ENCODE measurements around the gene C14orf119. TPM values are rescaled to one million over a fixed set of nuclear protein-coding genes. Genes with fewer than 3 reads are reported as not detected.

The C14orf119 gene
- total RNA-seq, 1 donor: 35.0 TPM

DNA sequence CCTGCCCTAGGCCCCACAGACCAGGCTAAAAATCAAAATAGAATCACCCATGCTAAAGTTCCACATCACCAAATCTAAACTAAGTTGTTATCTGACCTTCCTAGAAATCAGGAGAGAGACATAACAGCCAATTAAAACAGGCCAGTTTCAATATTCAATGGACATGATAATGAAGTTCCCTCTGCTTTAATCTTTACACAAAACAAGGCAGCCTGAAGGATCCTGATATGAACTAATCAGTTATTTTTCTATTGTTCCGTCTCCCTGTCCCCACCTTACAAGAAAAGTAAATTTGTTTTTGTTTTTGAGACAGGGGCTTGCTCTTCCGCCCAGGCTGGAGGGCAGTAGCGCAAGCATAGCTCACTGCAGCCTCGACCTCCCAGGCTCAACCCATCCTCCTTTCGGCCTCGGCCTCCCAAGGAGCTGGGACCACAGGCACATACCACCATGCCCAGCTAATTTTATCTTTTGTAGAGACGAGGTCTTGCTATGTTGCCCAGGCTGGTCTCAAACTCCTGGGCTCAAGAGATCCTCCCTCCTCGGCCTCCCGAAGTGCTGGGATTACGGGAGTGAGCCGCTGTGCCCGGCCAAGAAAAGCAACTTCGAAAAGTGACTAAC is 29.1 kb downstream of the C14orf119 start:
- DNase-seq (ENCODE audit: low read depth in 2 of 3, low spot score in 2 of 3): no peak

DNA sequence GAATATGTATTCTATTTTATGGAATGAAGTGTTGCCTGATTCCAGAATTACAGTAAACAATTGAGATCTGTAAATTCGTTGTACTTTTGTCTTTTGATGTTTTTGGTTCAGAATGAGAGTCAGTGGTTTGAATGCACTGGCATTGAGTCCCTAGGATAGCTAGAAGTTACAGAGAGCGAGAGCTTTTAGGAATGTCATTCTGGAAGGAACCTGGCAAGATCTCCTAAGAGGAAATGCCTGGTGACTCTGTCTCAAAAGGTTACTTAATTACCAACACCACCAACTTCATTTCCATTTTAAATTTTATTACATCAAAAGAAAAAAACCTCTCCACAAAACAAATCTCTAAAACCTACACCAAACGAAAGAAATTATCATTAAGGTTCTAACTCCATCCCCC is 29.7 kb downstream of the C14orf119 start:
- no peak for DNase-seq (ENCODE audit: low read depth in 2 of 3, low spot score in 2 of 3)

DNA sequence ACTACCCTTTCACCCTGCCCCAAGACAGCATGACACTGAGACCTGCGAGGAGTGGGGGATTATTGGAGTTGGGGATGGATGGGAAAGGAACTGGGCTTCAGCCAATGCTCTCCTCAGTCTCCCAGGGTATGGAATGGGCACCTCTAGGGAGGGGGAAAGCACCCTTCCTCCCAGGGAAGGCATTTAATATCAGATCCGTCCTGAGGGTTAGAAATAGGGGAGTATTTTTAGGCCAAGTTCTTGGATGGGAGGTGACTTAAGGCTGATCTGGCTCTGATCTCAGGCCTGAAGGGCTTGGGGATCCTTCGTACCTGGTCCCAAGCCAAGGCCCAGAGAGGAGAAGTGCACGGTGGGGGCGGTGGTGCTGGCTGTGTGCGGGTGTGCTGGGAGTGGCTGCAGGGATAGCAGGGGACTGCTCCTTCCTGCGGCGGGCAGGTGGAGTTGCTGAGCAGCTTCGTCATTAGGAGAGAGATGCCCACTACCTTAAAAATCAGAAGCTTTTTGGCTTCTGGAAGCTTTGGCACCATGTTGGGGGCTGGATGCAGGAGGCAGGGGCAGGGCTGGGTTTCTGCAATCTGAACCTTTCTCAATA is 30.7 kb downstream of the C14orf119 start:
- DNase-seq (ENCODE audit: low read depth in 2 of 3, low spot score in 2 of 3): no peak

DNA sequence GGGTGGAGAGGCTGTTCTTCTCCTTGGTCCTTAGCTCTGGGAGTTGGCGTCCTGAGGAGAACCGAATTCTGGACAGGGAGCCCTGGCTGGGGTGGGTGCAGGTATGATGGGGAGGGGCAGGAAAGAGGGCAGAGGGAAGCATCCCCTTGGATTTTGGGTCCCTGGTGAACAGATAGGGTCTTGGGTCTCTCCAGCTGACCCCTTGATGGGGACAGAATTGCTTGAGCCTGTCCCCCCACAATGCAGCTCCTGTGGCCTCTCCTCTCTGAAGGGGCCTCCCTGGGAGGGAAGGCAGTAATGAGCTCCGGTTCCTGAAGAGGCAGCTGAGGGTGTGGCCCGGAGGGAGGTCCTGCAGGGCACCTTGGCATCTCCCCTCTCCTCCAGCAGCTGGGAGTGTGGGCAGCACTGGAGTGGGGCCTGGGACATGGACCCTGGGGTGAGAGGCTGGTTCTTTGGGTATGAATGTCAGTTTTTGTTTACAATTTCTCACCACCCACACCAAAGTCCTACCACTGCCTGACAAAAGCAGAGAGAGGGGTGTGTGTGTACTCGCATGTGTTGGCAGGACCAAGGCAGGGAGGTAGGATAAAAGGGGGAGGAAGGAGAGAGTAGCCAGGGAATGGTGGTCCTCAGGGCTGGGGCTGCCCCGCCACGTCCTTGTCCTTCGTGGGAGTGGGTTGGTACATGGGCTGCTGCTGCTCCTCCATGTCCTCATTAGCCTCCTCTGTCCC is 31.4 kb downstream of the C14orf119 start:
- DNase-seq (ENCODE audit: low read depth in 2 of 3, low spot score in 2 of 3): no peak

DNA sequence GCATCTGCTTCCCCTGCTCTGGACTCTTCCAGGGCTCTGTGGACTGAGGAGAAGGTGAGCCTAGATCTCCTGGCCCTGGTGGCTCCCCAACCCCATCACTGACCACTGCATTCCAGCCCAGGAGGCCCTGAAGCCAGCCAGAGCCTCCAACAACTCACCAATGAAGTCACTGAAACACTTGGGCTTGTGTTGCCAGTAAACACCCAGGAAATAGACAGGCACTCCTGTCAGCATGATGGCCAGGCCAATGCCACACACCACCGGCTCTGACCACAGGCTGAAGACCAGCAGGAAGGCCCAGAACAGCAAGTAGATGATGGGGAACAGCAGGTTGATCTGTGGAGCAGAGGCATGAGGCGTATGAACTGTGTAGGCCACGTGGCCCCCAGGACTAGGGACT is 32.6 kb downstream of the C14orf119 start:
- DNase-seq (ENCODE audit: low read depth in 2 of 3, low spot score in 2 of 3): no peak

DNA sequence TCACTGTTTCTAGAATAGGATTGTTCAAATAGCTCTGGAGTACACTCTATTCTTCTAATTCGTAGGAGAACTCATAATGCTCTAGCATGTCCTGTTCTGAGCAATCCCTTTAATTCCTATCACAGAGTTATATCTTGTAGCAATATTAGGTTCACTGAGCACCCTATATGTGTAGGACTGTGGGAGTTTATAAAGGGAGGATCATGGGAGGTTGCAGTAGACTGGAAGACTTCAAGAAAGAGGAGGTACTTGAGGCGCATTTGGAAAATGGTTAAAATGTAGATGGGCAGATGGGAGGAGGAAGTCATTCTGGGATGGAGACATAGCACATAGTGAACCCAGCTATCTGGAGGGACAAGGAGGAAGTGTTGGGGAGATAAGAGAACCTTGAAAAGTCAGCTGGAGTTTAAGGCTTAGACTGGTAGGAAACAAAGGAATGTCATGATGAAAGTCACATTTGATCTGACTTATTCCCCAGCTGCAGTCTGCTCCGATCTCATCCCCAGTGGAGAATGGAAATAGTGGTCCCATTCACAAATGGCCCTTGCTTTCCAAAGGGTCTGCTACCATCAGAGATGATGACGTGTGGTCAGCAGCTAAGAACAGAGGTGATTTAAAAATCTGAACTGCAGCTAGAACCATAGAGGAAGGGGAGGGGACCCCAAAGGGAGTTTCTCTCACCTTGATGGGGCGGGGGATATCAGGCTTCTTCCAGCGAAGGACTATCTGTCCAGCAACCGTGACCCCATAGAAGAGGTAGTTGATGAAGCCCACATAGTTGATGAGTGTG is 33.9 kb downstream of the C14orf119 start:
- no peak for DNase-seq (ENCODE audit: low read depth in 2 of 3, low spot score in 2 of 3)

DNA sequence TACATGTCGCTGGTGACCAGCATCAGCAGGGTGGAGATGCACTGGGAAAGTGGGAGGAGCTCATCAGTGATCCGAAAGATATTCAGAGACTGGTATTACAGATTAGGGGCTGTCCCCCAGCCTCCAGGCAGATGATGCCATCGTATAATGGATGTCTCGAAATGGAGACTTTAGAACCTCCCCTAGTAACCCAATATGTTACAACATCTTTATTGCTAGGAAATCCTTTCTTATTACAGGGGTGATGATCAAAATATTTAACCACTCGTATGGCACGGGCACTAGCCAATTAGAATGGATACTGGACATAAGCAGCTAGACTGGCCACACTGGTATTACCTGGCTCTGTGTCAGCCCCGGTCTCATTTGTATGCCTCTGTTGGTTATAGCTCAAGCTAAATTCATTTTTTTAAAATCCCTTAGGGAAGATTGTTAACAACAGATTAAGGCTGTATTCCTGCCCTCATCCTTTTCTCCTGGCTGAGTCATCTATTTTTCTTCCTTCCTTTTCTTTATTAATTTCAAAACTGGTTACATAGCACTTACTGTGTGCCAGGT is 34.5 kb downstream of the C14orf119 start:
- DNase-seq (ENCODE audit: low read depth in 2 of 3, low spot score in 2 of 3): no peak

DNA sequence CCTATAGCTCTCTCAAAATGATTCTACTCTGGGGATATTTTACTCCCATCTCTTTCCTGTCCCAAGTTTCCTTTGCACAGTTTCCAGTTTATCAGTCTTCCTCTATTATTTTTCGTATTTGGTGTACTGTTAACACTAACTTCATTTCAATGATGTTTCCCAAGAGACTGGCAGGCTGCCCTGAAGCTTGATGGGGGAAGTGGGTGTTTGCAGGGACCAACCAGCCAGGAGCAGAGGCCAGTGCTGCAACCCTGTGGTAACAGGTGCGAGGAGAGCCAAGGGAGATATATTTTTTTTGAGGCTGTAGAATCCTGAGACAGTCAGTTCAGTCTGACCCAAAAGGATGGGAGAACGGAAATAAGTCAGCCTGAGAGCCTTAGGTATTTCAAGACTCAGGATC is 35.6 kb downstream of the C14orf119 start:
- no peak for DNase-seq (ENCODE audit: low read depth in 2 of 3, low spot score in 2 of 3)

DNA sequence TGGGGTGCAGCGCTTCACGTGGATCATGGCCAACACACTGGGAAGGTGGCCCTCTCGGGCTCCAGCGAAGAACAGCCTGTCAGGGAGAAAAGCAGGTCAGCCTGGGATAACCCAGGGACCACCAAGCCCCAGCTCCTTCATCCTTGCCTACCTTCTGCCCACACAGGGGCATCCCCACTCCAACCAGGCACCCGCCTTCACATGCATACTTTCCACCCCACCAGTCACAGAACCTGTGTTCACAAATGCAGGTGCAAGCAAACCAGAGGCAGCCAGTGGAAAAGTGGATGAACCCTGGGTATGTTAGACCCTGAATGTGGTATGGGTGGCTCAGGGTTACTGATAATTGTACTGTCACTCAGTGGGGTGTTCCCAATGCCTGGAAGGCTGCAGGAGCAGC is 36.2 kb downstream of the C14orf119 start:
- no peak for DNase-seq (ENCODE audit: low read depth in 2 of 3, low spot score in 2 of 3)

DNA sequence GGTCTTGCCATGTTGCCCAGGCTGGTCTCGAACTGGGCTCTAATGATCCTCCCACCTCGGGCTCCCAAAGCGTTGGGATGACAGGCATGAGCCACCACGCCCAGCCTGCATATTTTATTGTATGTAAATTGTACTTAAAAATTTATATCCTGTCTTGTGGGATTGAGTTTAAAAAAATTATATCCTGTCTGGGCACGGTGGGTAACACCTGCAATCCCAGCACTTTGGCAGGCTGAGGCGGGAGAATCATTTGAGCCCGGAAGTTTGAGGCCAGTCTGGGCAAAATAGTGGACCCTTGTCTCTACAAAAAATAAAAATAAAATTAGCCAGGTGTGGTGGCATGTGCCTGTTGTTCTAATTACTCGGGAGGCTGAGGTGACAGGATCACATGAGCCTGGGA is 37.7 kb downstream of the C14orf119 start:
- no peak for DNase-seq (ENCODE audit: low read depth in 2 of 3, low spot score in 2 of 3)

DNA sequence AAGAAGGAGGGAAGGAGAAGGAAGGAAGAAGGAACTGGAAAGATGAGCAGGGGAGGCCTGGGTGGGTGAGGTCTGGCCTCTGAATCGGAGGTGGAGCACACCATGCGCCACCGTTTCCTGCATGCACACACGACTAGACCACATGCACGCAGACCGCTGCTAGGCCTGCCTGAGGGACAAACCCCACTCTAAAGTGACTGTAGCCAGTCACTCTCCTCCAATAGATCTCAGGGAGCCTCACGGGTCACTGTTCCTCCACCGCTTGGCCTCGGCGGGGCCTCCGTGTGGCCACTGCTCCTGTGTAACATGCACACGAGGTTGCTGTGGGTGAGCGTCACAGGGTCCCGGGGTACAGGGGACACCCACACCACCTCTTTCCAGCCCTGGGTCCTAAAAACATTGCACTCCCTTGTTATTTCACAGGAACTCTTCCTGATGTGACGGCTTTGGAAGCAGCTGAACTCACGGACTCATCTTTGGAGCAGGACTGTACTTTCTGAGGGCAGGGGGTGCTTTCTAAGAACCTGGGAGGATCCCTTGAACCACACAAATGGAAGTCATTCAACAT is 41.3 kb downstream of the C14orf119 start:
- no peak for DNase-seq (ENCODE audit: low read depth in 2 of 3, low spot score in 2 of 3)

DNA sequence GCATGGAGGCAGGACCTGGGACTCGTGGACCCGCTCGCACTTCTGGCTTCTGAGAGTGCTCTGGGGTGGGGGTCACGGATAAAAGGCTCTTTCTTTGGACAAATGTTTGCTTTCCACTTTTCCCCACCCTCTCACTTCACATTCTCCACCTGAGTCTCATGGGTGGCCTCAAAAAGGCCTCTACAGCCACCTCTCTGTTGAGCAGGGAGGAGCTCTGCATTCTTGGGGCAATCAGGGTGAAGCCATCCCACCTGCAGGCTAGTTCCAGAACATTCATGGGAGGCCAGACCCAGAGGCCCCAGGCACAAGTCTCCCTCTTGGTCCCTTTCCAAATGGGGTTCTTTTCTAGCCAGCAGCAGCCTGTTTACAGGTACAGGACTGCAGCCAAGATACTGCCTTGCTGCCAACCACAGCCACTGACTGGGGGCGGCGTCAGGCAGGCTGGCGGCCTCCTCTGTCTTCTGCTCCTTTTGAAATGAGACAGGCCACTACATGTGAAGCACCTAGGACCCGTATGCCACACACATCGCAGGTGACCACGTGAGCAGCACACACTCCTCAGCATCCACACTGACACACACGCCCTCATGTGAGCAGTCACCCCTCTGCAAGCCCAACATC is 42.0 kb downstream of the C14orf119 start:
- no peak for DNase-seq (ENCODE audit: low read depth in 2 of 3, low spot score in 2 of 3)

DNA sequence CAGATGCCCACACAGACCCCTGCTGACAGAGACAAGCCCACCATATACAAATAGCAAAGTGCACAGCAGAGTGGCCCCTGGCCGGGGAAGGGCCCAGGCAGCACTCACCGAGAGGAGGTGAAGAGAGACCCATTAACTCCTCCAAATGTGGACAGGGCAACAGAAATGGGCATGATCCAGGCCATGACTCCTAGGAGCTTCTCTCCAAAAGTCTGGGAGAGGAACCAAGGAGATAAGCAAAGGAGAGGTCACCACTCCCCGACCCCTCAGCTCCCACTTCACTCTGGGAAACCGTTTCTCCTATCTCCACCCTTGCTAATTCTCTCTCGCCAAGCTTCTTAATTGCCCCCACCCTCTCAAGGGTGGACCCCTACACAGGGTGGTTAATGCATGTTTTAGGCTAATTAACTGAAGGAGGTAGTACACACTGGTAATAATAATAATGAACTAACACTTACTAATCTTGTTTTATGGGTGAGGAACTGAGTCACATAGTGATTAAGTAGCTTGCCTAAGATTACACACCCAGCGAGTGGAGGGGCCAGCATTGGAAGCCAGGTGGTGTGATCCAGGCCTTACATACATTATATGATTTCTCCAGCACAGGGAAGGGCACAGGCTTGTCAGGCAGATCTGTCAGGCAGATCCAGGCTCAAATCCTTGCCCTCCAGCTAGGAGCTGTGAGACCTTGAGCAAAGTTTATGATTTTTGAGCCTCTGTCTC is 42.7 kb downstream of the C14orf119 start:
- DNase-seq (ENCODE audit: low read depth in 2 of 3, low spot score in 2 of 3): no peak

DNA sequence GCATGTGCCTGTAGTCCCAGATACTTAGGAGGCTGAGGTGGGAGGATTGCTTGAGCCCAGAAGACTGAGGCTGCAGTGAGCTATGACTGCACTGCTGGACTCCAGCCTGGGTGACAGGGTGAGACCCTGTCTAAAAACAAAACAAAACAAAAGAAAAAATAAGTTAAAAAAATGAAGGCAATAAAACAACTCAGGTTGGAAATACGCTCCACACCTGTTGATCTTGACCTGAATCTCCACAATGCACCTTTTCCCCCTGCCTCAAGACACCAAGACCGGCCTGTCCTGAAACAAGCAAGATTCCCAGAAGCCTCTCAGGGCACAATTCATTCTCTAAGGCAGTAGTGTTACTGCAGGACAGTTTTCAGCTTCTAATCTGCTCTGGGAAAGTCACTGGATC is 44.6 kb downstream of the C14orf119 start:
- DNase-seq (ENCODE audit: low read depth in 2 of 3, low spot score in 2 of 3): no peak

DNA sequence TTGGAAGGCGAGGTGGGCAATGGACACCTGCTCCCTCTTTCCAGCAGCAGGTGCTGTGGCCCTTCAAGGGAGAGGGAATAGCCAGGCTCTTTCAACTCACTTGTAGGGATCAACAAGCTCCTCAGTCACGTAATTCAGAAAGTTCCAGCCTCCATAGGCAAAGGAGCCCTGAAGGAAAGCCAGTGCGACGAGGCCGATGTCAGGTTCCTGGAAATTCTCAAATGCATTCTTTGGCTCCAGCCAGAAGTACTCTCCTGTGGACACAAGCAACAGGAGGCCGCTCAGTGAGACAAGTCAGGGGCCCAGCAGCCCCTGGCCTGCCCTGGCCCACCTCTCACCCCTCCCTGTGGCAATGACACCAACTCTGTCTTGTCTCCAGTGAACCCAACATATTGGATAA is 45.1 kb downstream of the C14orf119 start:
- no peak for DNase-seq (ENCODE audit: low read depth in 2 of 3, low spot score in 2 of 3)

DNA sequence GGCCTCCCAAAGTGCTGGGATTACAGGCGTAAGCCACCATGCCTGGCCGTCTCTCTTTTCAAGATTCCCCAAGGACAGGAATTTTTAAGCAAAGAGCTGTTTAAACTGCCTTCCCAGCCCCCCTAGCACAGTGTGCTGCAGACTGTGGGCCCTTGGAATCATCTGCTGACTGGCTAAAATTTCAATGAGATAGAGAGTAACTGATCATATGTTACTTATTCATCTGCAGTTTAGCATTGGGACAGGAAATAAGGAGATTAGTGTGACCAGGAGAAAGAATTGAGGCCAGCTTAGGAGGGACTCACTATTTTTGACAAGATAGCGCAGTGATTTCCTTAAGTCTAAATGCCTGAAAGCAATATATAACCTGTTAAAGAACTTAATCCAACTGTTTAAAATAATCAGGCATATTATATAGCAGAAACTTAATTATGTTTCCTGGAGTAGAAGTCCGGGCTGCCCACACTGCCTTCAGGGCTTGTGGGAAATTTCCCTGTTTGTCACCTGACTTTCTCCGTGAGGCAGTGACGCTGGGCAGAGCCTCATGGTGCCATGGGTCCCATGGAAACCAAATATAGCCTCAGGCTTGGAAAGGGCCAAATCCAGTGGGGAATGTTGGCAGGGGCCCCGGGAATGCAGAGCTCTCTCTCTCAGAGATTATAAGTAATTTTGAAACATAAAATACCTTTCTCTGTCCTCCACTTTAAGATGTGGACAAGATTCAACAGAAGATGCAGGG is 46.6 kb downstream of the C14orf119 start:
- no peak for DNase-seq (ENCODE audit: low read depth in 2 of 3, low spot score in 2 of 3)

DNA sequence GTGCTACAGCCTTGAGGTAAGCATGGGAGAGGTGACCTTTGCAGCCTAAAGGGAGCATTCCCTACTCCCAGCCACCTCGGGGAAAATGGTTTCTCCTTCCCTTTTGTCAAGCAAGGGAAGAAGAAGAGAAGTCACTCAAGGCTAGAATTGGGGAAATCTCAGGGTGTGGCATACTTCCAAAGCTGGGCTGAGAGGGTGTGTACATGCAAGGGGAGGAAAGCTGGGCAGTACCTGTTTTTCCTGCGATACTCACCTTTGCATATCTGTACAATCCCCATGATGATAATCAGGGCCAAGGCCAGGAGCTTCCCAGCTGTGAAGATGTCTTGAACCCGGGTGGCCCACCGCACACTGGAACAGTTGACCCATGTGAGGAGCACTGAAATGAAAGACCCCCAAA is 47.5 kb downstream of the C14orf119 start:
- no peak for DNase-seq (ENCODE audit: low read depth in 2 of 3, low spot score in 2 of 3)

DNA sequence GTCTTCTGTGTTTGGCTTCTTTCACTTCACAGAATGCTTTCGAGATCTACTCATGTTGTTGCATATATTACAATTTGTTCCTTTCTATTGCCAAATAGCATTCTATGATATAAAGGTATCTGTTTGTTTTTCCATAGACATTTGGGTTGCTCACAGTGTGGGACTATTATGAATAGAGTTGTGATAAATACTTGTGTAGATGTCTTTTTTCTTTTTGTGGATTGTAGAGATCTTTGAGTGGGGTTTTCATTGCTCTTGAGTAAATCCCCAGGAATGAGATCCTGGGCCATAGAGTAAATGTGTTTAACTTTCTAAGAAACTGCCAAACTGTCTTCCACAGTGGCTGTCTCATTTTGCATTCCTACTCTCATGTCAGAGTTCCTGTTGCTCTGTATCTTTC is 48.6 kb downstream of the C14orf119 start:
- no peak for DNase-seq (ENCODE audit: low read depth in 2 of 3, low spot score in 2 of 3)

DNA sequence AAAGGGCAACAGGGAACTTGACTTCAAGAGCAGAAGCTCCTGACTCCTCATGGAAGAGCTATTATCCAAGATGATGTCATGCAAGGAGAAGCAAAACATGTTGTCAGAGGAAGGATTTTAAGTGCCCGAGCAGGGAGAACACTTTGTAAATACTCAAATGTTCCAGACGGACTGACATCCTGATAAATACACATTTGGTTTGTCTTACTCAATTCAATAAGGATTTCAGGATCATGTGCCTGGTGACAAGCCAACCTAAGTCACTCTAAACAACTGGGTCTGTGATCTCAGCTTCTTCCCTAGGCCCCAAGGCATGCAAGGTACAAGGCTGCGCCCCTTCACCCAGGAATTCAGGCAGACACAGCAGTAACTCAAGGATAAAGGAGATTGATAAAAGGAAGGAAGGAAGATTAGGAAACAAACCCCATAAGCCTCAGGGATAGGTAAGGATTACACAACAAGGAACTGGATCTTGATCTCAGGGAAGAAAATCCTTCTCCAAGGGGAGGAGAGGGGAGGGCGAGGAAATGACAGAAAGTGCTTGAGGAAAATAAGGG is 50.6 kb downstream of the C14orf119 start:
- DNase-seq (ENCODE audit: low read depth in 2 of 3, low spot score in 2 of 3): no peak
